ENCODE measurements around the gene APOBEC3C. TPM values are rescaled to one million over a fixed set of nuclear protein-coding genes. Genes with fewer than 3 reads are reported as not detected.
A peak's percentile ranks its signal among the peaks of the same experiment; 100 is the strongest.

APOBEC3C gene
- total and polyA plus RNA-seq, 2 experiments from 2014 or later: 7.0 to 49.2 TPM

DNA sequence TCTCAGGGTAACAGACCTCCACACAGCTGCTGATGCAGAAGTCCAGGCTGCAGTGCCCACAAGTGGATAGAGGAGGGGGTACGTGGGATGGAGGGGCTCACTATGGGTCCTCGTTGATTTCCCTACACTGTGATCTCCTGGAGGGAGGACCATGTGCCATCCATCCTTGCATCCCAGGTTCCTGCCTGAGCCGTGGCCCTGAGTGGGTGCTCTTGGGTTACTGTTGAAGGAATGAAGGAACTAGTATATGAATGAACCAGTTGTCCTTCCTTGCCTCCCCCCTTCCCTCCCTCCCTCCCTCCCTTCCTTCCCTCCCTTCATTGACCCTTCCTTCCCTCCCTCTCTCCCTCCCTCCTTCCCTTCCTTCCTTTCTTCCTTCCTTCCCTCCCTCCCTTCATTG is 16.5 kb upstream of the APOBEC3C start:
- TF ChIP-seq JUNB (IDR thresholded peaks at IDR 0.05; ENCODE audit: unreplicated experiment) (no peak), CREB1 (CRISPR knock-in tag; IDR thresholded peaks at IDR 0.05; ENCODE audit: low read depth) (no peak), EZH2 (IDR thresholded peaks at IDR 0.05; ENCODE audit: low read depth, unreplicated experiment) (no peak), ZNF331 (CRISPR knock-in tag; IDR thresholded peaks at IDR 0.05; ENCODE audit: low read depth) (no peak), POLR2AphosphoS5 (IDR thresholded peaks at IDR 0.05; ENCODE audit: low read depth) (no peak), STAT1 (IDR thresholded peaks at IDR 0.05; ENCODE audit: unreplicated experiment) (no peak), EZH2phosphoT487 (IDR thresholded peaks at IDR 0.05; ENCODE audit: unreplicated experiment) (no peak), NANOG (IDR thresholded peaks at IDR 0.05; ENCODE audit: borderline replicate concordance) (no peak), ZNF114 (CRISPR knock-in tag; IDR thresholded peaks at IDR 0.05) (no peak)
- TF ChIP-seq, protein P1, sequence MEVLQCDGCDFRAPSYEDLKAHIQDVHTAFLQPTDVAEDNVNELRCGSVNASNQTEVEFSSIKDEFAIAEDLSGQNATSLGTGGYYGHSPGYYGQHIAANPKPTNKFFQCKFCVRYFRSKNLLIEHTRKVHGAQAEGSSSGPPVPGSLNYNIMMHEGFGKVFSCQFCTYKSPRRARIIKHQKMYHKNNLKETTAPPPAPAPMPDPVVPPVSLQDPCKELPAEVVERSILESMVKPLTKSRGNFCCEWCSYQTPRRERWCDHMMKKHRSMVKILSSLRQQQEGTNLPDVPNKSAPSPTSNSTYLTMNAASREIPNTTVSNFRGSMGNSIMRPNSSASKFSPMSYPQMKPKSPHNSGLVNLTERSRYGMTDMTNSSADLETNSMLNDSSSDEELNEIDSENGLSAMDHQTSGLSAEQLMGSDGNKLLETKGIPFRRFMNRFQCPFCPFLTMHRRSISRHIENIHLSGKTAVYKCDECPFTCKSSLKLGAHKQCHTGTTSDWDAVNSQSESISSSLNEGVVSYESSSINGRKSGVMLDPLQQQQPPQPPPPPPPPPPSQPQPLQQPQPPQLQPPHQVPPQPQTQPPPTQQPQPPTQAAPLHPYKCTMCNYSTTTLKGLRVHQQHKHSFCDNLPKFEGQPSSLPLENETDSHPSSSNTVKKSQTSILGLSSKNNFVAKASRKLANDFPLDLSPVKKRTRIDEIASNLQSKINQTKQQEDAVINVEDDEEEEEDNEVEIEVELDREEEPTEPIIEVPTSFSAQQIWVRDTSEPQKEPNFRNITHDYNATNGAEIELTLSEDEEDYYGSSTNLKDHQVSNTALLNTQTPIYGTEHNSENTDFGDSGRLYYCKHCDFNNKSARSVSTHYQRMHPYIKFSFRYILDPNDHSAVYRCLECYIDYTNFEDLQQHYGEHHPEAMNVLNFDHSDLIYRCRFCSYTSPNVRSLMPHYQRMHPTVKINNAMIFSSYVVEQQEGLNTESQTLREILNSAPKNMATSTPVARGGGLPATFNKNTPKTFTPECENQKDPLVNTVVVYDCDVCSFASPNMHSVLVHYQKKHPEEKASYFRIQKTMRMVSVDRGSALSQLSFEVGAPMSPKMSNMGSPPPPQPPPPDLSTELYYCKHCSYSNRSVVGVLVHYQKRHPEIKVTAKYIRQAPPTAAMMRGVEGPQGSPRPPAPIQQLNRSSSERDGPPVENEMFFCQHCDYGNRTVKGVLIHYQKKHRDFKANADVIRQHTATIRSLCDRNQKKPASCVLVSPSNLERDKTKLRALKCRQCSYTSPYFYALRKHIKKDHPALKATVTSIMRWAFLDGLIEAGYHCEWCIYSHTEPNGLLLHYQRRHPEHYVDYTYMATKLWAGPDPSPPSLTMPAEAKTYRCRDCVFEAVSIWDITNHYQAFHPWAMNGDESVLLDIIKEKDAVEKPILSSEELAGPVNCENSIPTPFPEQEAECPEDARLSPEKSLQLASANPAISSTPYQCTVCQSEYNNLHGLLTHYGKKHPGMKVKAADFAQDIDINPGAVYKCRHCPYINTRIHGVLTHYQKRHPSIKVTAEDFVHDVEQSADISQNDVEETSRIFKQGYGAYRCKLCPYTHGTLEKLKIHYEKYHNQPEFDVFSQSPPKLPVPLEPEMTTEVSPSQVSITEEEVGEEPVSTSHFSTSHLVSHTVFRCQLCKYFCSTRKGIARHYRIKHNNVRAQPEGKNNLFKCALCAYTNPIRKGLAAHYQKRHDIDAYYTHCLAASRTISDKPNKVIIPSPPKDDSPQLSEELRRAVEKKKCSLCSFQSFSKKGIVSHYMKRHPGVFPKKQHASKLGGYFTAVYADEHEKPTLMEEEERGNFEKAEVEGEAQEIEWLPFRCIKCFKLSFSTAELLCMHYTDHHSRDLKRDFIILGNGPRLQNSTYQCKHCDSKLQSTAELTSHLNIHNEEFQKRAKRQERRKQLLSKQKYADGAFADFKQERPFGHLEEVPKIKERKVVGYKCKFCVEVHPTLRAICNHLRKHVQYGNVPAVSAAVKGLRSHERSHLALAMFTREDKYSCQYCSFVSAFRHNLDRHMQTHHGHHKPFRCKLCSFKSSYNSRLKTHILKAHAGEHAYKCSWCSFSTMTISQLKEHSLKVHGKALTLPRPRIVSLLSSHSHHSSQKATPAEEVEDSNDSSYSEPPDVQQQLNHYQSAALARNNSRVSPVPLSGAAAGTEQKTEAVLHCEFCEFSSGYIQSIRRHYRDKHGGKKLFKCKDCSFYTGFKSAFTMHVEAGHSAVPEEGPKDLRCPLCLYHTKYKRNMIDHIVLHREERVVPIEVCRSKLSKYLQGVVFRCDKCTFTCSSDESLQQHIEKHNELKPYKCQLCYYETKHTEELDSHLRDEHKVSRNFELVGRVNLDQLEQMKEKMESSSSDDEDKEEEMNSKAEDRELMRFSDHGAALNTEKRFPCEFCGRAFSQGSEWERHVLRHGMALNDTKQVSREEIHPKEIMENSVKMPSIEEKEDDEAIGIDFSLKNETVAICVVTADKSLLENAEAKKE (CRISPR knock-in tag; IDR thresholded peaks at IDR 0.05): no peak
- TF ChIP-seq, protein P2, sequence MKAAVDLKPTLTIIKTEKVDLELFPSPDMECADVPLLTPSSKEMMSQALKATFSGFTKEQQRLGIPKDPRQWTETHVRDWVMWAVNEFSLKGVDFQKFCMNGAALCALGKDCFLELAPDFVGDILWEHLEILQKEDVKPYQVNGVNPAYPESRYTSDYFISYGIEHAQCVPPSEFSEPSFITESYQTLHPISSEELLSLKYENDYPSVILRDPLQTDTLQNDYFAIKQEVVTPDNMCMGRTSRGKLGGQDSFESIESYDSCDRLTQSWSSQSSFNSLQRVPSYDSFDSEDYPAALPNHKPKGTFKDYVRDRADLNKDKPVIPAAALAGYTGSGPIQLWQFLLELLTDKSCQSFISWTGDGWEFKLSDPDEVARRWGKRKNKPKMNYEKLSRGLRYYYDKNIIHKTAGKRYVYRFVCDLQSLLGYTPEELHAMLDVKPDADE (IDR thresholded peaks at IDR 0.05): no peak
- TF ChIP-seq, protein P3, sequence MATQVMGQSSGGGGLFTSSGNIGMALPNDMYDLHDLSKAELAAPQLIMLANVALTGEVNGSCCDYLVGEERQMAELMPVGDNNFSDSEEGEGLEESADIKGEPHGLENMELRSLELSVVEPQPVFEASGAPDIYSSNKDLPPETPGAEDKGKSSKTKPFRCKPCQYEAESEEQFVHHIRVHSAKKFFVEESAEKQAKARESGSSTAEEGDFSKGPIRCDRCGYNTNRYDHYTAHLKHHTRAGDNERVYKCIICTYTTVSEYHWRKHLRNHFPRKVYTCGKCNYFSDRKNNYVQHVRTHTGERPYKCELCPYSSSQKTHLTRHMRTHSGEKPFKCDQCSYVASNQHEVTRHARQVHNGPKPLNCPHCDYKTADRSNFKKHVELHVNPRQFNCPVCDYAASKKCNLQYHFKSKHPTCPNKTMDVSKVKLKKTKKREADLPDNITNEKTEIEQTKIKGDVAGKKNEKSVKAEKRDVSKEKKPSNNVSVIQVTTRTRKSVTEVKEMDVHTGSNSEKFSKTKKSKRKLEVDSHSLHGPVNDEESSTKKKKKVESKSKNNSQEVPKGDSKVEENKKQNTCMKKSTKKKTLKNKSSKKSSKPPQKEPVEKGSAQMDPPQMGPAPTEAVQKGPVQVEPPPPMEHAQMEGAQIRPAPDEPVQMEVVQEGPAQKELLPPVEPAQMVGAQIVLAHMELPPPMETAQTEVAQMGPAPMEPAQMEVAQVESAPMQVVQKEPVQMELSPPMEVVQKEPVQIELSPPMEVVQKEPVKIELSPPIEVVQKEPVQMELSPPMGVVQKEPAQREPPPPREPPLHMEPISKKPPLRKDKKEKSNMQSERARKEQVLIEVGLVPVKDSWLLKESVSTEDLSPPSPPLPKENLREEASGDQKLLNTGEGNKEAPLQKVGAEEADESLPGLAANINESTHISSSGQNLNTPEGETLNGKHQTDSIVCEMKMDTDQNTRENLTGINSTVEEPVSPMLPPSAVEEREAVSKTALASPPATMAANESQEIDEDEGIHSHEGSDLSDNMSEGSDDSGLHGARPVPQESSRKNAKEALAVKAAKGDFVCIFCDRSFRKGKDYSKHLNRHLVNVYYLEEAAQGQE (IDR thresholded peaks at IDR 0.05; ENCODE audit: unreplicated experiment): no peak
- TF ChIP-seq, protein P4, sequence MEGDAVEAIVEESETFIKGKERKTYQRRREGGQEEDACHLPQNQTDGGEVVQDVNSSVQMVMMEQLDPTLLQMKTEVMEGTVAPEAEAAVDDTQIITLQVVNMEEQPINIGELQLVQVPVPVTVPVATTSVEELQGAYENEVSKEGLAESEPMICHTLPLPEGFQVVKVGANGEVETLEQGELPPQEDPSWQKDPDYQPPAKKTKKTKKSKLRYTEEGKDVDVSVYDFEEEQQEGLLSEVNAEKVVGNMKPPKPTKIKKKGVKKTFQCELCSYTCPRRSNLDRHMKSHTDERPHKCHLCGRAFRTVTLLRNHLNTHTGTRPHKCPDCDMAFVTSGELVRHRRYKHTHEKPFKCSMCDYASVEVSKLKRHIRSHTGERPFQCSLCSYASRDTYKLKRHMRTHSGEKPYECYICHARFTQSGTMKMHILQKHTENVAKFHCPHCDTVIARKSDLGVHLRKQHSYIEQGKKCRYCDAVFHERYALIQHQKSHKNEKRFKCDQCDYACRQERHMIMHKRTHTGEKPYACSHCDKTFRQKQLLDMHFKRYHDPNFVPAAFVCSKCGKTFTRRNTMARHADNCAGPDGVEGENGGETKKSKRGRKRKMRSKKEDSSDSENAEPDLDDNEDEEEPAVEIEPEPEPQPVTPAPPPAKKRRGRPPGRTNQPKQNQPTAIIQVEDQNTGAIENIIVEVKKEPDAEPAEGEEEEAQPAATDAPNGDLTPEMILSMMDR (conservative IDR thresholded peaks at IDR 0.05; ENCODE audit: low read depth in 2 of 2): no peak
- Histone ChIP-seq H3K79me2 (replicated peaks; ENCODE audit: insufficient read depth) (no peaks in the 10 kb centered on the region), H3K4me2 (no peak overlapping the region), H3K36me3 (ENCODE audit: insufficient read depth) (no peaks in the 10 kb centered on the region), H3K9me2 (ENCODE audit: insufficient read depth) (no peaks in the 10 kb centered on the region), H3K4me3 (no peak overlapping the region), H3K27ac (ENCODE audit: low read depth) (no peak overlapping the region), H3K4me1 (ENCODE audit: insufficient read depth) (peaks cover 2% of the 10 kb centered on the region), H4K20me1 (replicated peaks; ENCODE audit: insufficient read depth) (no peaks in the 10 kb centered on the region), H3K27me3 (ENCODE audit: insufficient read depth) (no peaks in the 10 kb centered on the region), H3F3A (replicated peaks; ENCODE audit: low read depth) (peaks cover 5% of the 10 kb centered on the region; the same call in 1 of the 2 replicates), H2AFZ (no peak overlapping the region)
- DNase-seq (ENCODE audit: low spot score) (no peak), ATAC-seq (no peak)
- H3K27ac Mint-ChIP-seq: 0 out of 2 replicates have a peak overlapping the region, but pooled peaks have one; percentile 44
- peaks cover 11% of the 10 kb centered on the region for H3K36me3 Mint-ChIP-seq (ENCODE audit: low read depth)
- no peak overlapping the region for H3K4me3 Mint-ChIP-seq
- H3K27me3 Mint-ChIP-seq (ENCODE audit: insufficient read depth, low read depth, poor library complexity): peaks cover 17% of the 10 kb centered on the region
- peaks cover 40% of the 10 kb centered on the region for H3K4me1 Mint-ChIP-seq
- H3K9me3 Mint-ChIP-seq: peaks cover 10% of the 10 kb centered on the region; the same call in 2 of the 3 replicates

Data from GM23338 (cell line).